ENCODE data around the gene CYP2J2. TPM values are rescaled to one million over a fixed set of nuclear protein-coding genes. Genes with fewer than 3 reads are reported as not detected.
"Not testable (repeated sequence)": the region's sequence is repeated elsewhere in the genome, so short reads cannot be mapped to it uniquely, and the experiment has no call there.

Gene CYP2J2
- total RNA-seq, 1 donor from 2014 or later = 0.13 TPM

DNA sequence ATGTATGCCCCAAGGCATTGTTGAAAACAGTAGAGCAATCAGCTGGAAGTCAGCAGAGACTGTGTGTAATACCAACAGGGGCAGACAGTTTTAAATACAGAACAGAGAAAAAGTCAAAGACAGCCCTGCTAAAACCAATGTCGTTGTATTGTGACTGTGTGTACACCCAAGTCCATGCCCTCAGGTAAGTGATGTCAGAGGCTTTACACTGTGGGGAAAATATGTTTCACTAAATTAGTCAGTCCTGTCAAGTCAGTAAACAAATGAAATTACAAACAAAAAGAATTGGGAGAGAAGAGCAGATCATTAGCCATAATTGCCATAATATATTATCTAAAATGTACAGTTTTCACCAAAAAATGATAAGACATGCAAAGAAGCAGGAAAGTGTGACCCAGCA is 2.4 kb upstream of the CYP2J2 start:
- DNase-seq (ENCODE audit: extremely low spot score, unreplicated experiment) = no peak
- no peaks in the 10 kb centered on the region for H3K36me3 Mint-ChIP-seq (ENCODE audit: unreplicated experiment)

DNA sequence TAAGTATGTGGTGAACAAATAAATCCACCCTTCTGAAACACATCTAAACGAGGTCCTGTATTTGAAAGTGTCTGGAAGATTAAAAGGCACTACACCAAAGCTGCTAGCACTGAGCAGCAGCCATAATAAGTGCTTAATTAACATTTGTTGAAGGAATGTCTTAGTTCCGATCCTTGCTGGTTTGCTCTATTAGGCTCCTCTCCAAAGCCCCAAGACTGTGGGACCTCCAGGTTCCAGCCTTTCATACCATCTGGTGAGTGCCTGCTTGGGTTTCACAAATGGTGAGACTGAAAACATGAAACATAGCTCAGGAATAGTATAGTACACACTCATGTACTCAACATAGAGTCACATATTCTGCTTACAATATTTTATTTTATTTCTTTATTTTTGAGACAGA is 640 bp upstream of the CYP2J2 start:
- DNase-seq (ENCODE audit: extremely low spot score, unreplicated experiment) = no peak
- peak overlapping the region; percentile 41 for H3K4me3 Mint-ChIP-seq (ENCODE audit: unreplicated experiment)
- TF ChIP-seq, protein P1, sequence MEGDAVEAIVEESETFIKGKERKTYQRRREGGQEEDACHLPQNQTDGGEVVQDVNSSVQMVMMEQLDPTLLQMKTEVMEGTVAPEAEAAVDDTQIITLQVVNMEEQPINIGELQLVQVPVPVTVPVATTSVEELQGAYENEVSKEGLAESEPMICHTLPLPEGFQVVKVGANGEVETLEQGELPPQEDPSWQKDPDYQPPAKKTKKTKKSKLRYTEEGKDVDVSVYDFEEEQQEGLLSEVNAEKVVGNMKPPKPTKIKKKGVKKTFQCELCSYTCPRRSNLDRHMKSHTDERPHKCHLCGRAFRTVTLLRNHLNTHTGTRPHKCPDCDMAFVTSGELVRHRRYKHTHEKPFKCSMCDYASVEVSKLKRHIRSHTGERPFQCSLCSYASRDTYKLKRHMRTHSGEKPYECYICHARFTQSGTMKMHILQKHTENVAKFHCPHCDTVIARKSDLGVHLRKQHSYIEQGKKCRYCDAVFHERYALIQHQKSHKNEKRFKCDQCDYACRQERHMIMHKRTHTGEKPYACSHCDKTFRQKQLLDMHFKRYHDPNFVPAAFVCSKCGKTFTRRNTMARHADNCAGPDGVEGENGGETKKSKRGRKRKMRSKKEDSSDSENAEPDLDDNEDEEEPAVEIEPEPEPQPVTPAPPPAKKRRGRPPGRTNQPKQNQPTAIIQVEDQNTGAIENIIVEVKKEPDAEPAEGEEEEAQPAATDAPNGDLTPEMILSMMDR (IDR thresholded peaks at IDR 0.05) = no peak
- H3K27ac Mint-ChIP-seq (ENCODE audit: unreplicated experiment) = no peak overlapping the region
- H3K4me1 Mint-ChIP-seq (ENCODE audit: unreplicated experiment) = peaks cover 8% of the 10 kb centered on the region
- H3K9me3 Mint-ChIP-seq (ENCODE audit: unreplicated experiment) = peaks cover 22% of the 10 kb centered on the region
- no peaks in the 10 kb centered on the region for H3K36me3 Mint-ChIP-seq (ENCODE audit: unreplicated experiment)
- H3K27me3 Mint-ChIP-seq (ENCODE audit: unreplicated experiment) = peaks cover 71% of the 10 kb centered on the region

More for the DNA sequence above, 2.4 kb upstream of the CYP2J2 start:
- no peak overlapping the region for H3K4me3 Mint-ChIP-seq (ENCODE audit: unreplicated experiment)
- peaks cover 16% of the 10 kb centered on the region for H3K9me3 Mint-ChIP-seq (ENCODE audit: unreplicated experiment)
- TF ChIP-seq, protein P1 (IDR thresholded peaks at IDR 0.05) = no peak
- no peak overlapping the region for H3K27ac Mint-ChIP-seq (ENCODE audit: unreplicated experiment)
- peaks cover 70% of the 10 kb centered on the region for H3K27me3 Mint-ChIP-seq (ENCODE audit: unreplicated experiment)
- H3K4me1 Mint-ChIP-seq (ENCODE audit: unreplicated experiment) = peaks cover 8% of the 10 kb centered on the region

DNA sequence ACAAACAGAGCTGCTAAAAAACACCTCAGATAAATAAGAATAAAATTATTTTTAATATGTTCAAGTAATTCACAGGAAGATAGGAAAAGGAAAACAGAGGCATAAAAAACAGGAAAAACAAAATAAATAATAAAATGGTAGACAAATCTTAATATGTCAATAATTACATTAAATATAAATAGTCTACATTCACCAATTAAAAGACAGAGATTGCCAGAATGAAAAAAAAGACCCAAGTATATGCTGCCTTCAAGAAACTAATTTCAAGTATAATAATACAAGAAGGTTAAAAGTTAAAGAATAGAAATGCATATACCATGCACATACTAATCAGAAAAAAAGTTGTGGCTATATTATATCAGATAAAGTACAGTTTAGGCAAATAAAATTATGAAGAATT is 1.9 kb downstream of the CYP2J2 start:
- Mint-ChIP-seq H3K9me3 (ENCODE audit: unreplicated experiment) (peaks cover 22% of the 10 kb centered on the region), H3K4me1 (ENCODE audit: unreplicated experiment) (peaks cover 8% of the 10 kb centered on the region), H3K36me3 (ENCODE audit: unreplicated experiment) (no peaks in the 10 kb centered on the region), H3K27me3 (ENCODE audit: unreplicated experiment) (peaks cover 72% of the 10 kb centered on the region), H3K27ac (ENCODE audit: unreplicated experiment) (no peak overlapping the region), H3K4me3 (ENCODE audit: unreplicated experiment) (no peak overlapping the region)
- no peak for DNase-seq (ENCODE audit: extremely low spot score, unreplicated experiment)
- TF ChIP-seq, protein P1 (IDR thresholded peaks at IDR 0.05) = no peak

DNA sequence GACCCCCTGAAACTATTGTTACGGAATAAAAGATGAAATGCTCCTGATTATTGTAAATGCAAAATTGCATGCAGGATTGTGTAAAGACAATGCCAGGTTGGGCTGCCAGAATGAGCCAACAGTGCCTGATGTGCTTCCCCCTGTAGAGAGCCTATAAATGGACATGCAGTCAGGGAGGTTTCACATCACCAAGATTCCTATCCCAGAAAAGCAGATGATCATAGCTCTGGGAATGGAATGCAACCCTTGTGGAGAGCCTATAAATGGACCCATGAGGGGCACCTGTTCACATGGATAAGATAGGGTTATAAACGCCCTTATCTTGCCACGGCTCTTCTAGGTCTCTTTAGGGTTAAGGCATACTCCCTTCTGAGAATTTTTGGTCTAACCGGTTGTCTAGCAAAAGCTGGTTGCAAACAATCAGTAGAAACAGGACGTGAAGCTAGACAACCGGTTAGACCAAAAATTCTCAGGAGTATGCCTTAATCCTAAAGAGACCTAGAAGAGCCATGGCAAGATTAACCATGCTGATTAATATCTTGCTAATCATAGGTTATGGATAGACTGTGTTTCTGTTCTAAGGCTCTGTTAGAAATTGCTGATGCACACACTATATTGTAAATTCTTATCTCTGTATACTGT is 5.2 kb downstream of the CYP2J2 start:
- DNase-seq (ENCODE audit: extremely low spot score, unreplicated experiment); H3K4me3 Mint-ChIP-seq (ENCODE audit: unreplicated experiment); H3K27ac Mint-ChIP-seq (ENCODE audit: unreplicated experiment); H3K36me3 Mint-ChIP-seq (ENCODE audit: unreplicated experiment): not testable (repeated sequence)
- peaks cover 22% of the 10 kb centered on the region for H3K9me3 Mint-ChIP-seq (ENCODE audit: unreplicated experiment)
- peaks cover 12% of the 10 kb centered on the region for H3K4me1 Mint-ChIP-seq (ENCODE audit: unreplicated experiment)
- peaks cover 78% of the 10 kb centered on the region for H3K27me3 Mint-ChIP-seq (ENCODE audit: unreplicated experiment)

DNA sequence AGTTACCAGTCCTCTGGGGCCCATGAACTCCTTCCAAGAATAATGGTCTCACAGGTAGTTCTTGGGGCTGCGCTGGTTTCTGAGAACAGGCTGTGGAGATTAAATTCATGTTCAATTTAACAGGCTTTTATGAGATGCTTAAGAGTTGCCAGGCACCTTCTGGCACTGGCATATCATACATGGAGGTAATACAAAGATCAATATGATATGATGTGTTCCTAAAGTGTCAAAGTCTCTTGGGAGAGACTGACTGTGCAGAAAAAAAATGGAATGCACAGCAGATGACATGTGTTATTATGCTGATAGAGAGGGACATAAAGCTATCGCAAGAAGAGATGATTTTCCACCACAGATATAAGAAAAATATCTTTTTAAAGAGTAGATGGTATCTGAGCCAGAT is 6.8 kb downstream of the CYP2J2 start:
- H3K9me3 Mint-ChIP-seq (ENCODE audit: unreplicated experiment) = peaks cover 10% of the 10 kb centered on the region
- H3K4me1 Mint-ChIP-seq (ENCODE audit: unreplicated experiment) = peaks cover 6% of the 10 kb centered on the region
- no peak overlapping the region for H3K27ac Mint-ChIP-seq (ENCODE audit: unreplicated experiment)
- TF ChIP-seq, protein P1 (IDR thresholded peaks at IDR 0.05) = no peak
- DNase-seq (ENCODE audit: extremely low spot score, unreplicated experiment) = no peak
- peaks cover 73% of the 10 kb centered on the region for H3K27me3 Mint-ChIP-seq (ENCODE audit: unreplicated experiment)
- H3K4me3 Mint-ChIP-seq (ENCODE audit: unreplicated experiment) = no peak overlapping the region
- no peaks in the 10 kb centered on the region for H3K36me3 Mint-ChIP-seq (ENCODE audit: unreplicated experiment)

Data from osteocyte (in vitro differentiated cells).